Measurements from ENCODE around the gene HPD.

The HPD gene

DNA sequence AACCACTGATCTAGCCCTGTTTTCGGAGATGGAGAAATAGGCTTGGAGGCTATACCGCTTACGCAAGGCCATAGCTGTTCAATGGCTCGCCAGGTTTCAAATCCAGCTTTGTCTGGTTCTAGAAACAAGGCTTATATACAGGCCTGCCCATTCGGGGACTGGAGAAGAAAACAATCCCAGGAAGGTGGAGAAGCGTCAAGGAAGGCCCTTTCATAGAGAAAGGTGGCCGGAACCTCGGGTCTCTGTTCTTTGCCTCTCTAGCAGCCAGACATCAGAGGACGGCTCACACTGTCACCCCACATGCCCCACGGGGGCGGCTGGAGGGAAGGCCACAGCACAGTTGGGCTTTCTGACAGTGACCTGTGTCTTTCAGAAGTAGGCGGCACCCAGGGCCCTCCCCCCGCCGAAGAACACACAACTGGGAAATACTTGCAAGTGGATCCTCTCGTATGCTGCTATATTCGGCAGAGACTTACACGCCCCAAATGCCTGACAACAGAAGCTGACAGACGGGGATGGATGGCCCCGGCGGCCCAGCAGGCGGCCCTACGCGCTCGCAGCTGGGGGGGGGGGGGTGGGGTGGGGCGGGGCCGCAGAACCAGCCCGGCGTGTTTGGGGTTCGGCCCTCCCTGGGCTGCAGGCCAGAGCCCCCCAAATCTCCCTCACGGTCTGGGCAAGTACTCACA lies 59.4 kb downstream of the HPD start:
- TF ChIP-seq, protein P1, sequence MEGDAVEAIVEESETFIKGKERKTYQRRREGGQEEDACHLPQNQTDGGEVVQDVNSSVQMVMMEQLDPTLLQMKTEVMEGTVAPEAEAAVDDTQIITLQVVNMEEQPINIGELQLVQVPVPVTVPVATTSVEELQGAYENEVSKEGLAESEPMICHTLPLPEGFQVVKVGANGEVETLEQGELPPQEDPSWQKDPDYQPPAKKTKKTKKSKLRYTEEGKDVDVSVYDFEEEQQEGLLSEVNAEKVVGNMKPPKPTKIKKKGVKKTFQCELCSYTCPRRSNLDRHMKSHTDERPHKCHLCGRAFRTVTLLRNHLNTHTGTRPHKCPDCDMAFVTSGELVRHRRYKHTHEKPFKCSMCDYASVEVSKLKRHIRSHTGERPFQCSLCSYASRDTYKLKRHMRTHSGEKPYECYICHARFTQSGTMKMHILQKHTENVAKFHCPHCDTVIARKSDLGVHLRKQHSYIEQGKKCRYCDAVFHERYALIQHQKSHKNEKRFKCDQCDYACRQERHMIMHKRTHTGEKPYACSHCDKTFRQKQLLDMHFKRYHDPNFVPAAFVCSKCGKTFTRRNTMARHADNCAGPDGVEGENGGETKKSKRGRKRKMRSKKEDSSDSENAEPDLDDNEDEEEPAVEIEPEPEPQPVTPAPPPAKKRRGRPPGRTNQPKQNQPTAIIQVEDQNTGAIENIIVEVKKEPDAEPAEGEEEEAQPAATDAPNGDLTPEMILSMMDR (IDR thresholded peaks at IDR 0.05; ENCODE audit: low read depth, low read length, missing control alignments): no peak
- no peak for DNase-seq (ENCODE audit: low read depth)
- in situ Hi-C loops (cut with HindIII; ENCODE audit: low sequenced_read_pairs): no loop called here
- peak overlapping the region; percentile 46 for H3K4me3 ChIP-seq (ENCODE audit: low read depth, low read length)

DNA sequence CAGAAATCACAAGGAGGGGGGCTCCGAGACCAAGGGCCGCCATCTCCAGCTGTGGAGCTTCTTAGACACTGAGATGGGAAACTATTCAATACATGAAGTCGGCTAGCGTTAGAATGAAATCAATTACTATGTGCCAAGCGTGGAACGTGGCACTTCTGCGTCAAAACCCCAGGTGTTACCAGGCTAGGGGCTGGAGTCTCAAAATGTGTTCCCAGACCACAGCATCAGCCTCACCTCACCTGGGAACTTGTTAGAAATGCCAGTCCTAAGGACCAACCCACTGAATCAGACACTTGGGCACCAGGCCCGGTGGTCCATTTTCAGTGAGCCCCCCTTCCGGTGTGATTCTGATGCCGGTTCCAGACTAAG lies 59.9 kb downstream of the HPD start:
- DNase-seq (ENCODE audit: low read depth): no peak
- peak overlapping the region; percentile 46 for H3K4me3 ChIP-seq (ENCODE audit: low read depth, low read length)
- TF ChIP-seq, protein P1 (IDR thresholded peaks at IDR 0.05; ENCODE audit: low read depth, low read length, missing control alignments): no peak
- in situ Hi-C loops (cut with HindIII; ENCODE audit: low sequenced_read_pairs): no loop called here

DNA sequence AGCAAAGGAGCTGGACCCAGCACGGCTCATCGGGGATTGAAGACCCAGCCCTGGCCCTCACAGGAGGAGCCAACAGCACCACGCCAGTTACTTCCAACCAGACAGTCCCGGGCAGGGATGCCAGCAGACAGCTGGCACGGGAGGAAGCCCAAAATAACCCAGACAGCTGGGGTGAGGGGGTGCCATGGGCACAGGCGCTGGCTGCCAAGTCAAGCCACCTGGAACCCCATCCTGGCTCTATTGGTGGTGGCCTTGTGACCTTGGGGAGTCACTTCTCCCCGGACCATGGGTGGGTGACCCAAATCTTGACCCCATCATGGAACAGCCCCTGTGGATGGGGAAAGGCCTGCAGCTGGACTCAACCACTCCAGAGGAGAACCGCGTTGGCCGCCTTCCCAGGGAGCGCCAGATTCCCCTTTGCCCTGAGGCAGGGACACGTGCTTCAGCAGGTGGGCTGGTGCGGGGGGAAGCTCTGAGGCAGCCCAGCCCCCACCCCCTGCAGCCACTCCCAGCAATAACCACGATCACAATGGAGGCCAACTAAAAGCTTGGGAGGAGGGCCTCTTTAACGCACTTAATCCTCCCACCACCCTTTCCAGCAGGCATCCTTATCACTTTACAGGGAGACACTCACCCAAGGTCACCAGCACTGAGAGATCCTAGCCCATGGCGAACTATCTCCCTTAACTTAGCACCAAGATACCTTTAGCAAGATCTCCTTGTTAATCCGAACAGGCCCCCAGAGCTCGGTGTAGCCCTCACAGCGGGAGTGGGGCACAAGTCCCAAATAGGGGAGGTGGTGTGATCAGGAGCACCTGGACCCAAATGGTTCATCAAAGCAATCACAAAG lies 60.5 kb downstream of the HPD start:
- in situ Hi-C loops (cut with HindIII; ENCODE audit: low sequenced_read_pairs): no loop called here
- TF ChIP-seq, protein P1 (IDR thresholded peaks at IDR 0.05; ENCODE audit: low read depth, low read length, missing control alignments): no peak
- DNase-seq (ENCODE audit: low read depth): no peak
- H3K4me3 ChIP-seq (ENCODE audit: low read depth, low read length): peak overlapping the region; percentile 46

DNA sequence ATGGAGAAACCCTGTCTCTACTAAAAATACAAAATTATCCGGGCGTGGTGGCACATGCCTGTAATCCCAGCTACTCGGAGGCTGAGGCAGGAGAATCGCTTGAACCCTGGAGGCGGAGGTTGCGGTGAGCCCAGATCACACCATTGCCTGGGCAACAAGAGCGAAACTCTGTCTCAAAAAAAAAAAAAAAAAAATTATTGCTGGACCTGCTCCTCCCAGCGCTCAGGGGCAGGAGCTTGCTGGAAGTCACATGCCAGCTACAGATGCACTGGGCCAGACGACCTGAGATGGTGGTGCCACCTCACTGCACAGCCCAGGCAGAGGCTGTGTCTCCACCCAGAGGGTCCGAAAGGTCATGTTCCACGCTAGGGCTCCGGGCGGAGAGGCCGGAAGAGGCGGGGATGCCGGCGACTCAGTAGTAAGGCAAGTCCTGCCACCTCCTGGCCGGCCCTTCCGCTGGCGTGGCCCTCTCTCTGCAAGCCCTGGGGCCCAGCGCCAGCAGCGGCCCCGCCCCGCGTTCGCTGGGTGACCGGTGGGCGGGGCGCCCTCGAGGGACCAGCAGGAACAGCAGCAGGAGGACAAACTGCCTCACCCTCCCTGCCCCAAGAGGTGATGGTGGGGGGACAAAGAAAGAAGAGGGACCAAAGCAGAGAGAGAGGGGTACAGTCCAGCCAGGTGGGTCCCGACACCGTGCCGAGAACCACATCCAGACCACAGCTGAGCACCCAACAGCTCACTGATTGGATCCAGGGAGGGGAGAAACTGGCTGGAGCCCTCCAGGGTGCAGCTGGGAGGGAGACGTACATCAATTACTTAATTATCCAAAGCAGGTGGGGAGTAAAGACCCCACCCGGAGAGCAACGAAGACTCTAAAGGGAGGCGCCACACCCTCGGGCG lies 61.6 kb downstream of the HPD start:
- DNase-seq (ENCODE audit: low read depth): no peak
- TF ChIP-seq, protein P1 (IDR thresholded peaks at IDR 0.05; ENCODE audit: low read depth, low read length, missing control alignments): peak; percentile 23
- peak overlapping the region; percentile 46 for H3K4me3 ChIP-seq (ENCODE audit: low read depth, low read length)
- in situ Hi-C loops (cut with HindIII; ENCODE audit: low sequenced_read_pairs): no loop called here

DNA sequence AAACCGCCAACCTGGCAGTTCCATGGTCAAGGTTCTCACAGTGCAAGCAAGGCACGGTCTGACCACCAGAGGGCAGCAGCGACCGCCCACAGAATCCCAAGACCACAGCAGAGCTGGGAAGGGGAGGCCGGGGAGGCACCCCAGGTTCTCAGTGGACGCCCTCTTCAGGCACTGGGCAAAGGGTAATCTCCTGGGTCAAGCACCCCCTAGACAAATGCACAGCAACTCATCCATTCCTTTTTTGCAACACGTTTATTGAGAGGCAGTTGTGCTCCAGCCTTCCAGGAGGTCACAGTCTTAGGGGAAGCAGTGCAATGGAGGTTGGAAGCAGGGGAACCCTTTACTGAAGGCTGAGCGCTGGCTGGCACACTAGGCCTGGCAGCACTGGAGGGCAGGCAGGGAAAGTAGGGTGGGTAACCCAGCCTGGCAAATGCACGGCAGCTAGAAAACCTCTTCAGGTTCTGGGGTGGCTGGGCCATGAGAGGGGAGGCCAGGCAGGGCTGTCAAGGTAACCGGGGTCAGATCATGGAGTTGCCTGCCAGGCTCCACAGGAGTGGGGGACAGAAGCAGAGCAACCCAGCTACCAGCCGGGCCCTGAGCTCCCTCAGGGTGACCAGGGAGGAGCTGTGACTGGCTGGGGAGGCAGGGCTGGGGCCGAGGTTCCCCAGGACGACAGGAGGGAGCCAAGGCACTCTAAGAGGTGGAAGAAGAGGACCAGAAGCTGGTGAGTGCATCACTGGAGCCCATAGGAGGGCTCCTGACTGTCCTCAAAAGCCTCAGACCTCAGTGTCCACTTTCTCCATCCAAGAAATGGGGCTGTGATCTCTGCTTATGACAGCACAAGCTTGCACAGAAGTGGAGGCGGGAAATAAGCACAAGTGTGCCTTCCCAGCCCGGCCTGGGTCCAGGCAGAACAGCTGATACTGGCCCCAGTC lies 63.4 kb downstream of the HPD start:
- H3K4me3 ChIP-seq (ENCODE audit: low read depth, low read length): no peak overlapping the region
- in situ Hi-C loops (cut with HindIII; ENCODE audit: low sequenced_read_pairs): no loop called here
- TF ChIP-seq, protein P1 (IDR thresholded peaks at IDR 0.05; ENCODE audit: low read depth, low read length, missing control alignments): peak; percentile 94
- DNase-seq (ENCODE audit: low read depth): peak; percentile 76

Measured in astrocyte of the cerebellum (primary cell).